Endothelial cell of umbilical vein (primary cell): ENCODE measurements around the gene BBX. TPM values are rescaled to one million over a fixed set of nuclear protein-coding genes. Genes with fewer than 3 reads are reported as not detected.

Experiments used
- BruUV-seq: library from RNA; stranded (reverse); fragments of 400-500 nt; replicated peaks from 2 replicates; lab custom pipeline; 2021; lab: Mats Ljungman, UMichigan
- CTCF ChIA-PET: fragments of 300-600, 350-600 bp; sonication (Branson Sonifier 250); formaldehyde crosslinking; loops from one replicate; lab custom pipeline; 2021; ENCODE audit warnings: antibody characterized with exemption, inconsistent platforms; lab: Charles Lee
- POLR2A ChIA-PET: fragments of 300-600, 350-600 bp; sonication (Branson Sonifier 250); formaldehyde crosslinking; loops from one replicate; lab custom pipeline; 2021; ENCODE audit warnings: antibody characterized with exemption, inconsistent platforms; lab: Charles Lee
- DNase-seq: peaks from one replicate; pipeline ENCODE4 v3.0.0-alpha.2; 2011; ENCODE audit warnings: low read depth, low spot score
- FAIRE-seq: peaks from 2 replicates; lab custom pipeline; 2011; peaks lifted over from hg19 to GRCh38; lab: Jason Lieb, UNC
- H2AFZ ChIP-seq: 2 replicates; pipeline ENCODE4 v1.6.0; 2012; ENCODE audit warnings: low read depth, low read length, control low read depth, inconsistent platforms
- H3K27ac ChIP-seq: 2 replicates; pipeline ENCODE4 v1.5.1; 2011; ENCODE audit warnings: low read depth, mild to moderate bottlenecking, control low read depth, low read length, moderate library complexity; ENCODE audit not compliant: insufficient read depth
- H3K27me3 ChIP-seq, 2 experiments: 2 replicates each; pipeline versions ENCODE4 v1.6.0 to v1.6.1; 2011; ENCODE audit warnings: low read length in 2 of 2, mixed read lengths in 1 of 2; ENCODE audit not compliant: control insufficient read depth in 2 of 2, insufficient read depth in 2 of 2
- H3K36me3 ChIP-seq, 2 experiments: 2 replicates in 1 of 2; 3 replicates in 1 of 2; pipeline ENCODE4 v1.5.1; 2011; ENCODE audit warnings: low read length in 2 of 2, mild to moderate bottlenecking in 1 of 2, moderate library complexity in 1 of 2; ENCODE audit not compliant: control insufficient read depth in 2 of 2, insufficient read depth in 2 of 2; ENCODE audit errors: extremely low read depth in 1 of 2
- H3K4me1 ChIP-seq: 3 replicates; pipeline ENCODE4 v1.5.1; 2011; ENCODE audit warnings: mild to moderate bottlenecking, low read length; ENCODE audit not compliant: control insufficient read depth, insufficient read depth; ENCODE audit errors: extremely low read depth
- H3K4me2 ChIP-seq: 2 replicates; pipeline ENCODE4 v1.6.1; 2011; ENCODE audit warnings: low read length, control low read depth, mixed read lengths; ENCODE audit not compliant: insufficient read depth
- H3K4me3 ChIP-seq, 3 experiments: fragments of 200-600 bp in 1 of 3; sonication (generic), shearing (Covaris generic) in 1 of 3; replicated peaks in 1 of 3; 2 replicates each; pipeline ENCODE4 v1.5.1; 2011 to 2016; ENCODE audit warnings: control low read depth in 3 of 3, low read length in 3 of 3, mild to moderate bottlenecking in 2 of 3, inconsistent platforms in 1 of 3, low read depth in 1 of 3, moderate library complexity in 1 of 3; ENCODE audit not compliant: insufficient read depth in 1 of 3
- H3K79me2 ChIP-seq: 2 replicates; pipeline ENCODE4 v1.6.0; 2012; ENCODE audit warnings: low read length, inconsistent platforms; ENCODE audit not compliant: control insufficient read depth, insufficient read depth
- H3K9ac ChIP-seq: replicated peaks from 2 replicates; pipeline ENCODE3; 2011; ENCODE audit warnings: low read length, control low read depth; ENCODE audit not compliant: insufficient read depth; ENCODE audit errors: extremely low read depth
- H3K9me1 ChIP-seq: replicated peaks from 3 replicates; pipeline ENCODE4 v1.6.0; 2011; ENCODE audit warnings: mild to moderate bottlenecking, low read length; ENCODE audit not compliant: control insufficient read depth, insufficient read depth; ENCODE audit errors: extremely low read depth
- H3K9me3 ChIP-seq: replicated peaks from 2 replicates; pipeline ENCODE4 v1.5.1; 2012; ENCODE audit warnings: low read length, inconsistent platforms; ENCODE audit not compliant: control insufficient read depth, insufficient read depth
- H4K20me1 ChIP-seq: replicated peaks from 2 replicates; pipeline ENCODE3; 2011; ENCODE audit warnings: mild to moderate bottlenecking, low read length; ENCODE audit not compliant: control insufficient read depth, insufficient read depth; ENCODE audit errors: extremely low read depth
- CTCF ChIP-seq, 2 donors: IDR thresholded peaks; 1 replicate in 1 of 2; 2 replicates in 1 of 2; pipeline ENCODE4 v1.5.1; 2011; ENCODE audit warnings: low read length in 2 of 2, mild to moderate bottlenecking in 2 of 2, moderate library complexity in 2 of 2, control low read depth in 1 of 2, inconsistent platforms in 1 of 2, low read depth in 1 of 2; ENCODE audit not compliant: insufficient read depth in 1 of 2; ENCODE audit errors: extremely low read depth in 1 of 2
- EZH2 ChIP-seq: IDR thresholded peaks from 2 replicates; pipeline ENCODE4 v1.6.1; 2012; ENCODE audit warnings: borderline replicate concordance, low read depth, mild to moderate bottlenecking, moderate library complexity, low read length, inconsistent platforms; ENCODE audit not compliant: severe bottlenecking
- FOS ChIP-seq: IDR thresholded peaks from 2 replicates; pipeline ENCODE4 v1.6.1; 2011; ENCODE audit warnings: mild to moderate bottlenecking, low read length, moderate library complexity, borderline replicate concordance; ENCODE audit not compliant: insufficient read depth
- GATA2 ChIP-seq: IDR thresholded peaks from 2 replicates; pipeline ENCODE4 v1.7.0; 2011; ENCODE audit warnings: low read depth, mild to moderate bottlenecking, moderate library complexity, mixed read lengths, low read length; ENCODE audit not compliant: insufficient read length, insufficient read depth
- JUN ChIP-seq: IDR thresholded peaks from 2 replicates; pipeline ENCODE4 v1.6.1; 2011; ENCODE audit warnings: borderline replicate concordance, low read depth; ENCODE audit not compliant: insufficient read length, insufficient read depth
- MAX ChIP-seq: IDR thresholded peaks from 2 replicates; pipeline ENCODE4 v1.6.1; 2011; ENCODE audit not compliant: insufficient read depth, insufficient read length
- MYC ChIP-seq: IDR thresholded peaks from one replicate; pipeline ENCODE4 v1.6.1; 2011; ENCODE audit warnings: mild to moderate bottlenecking, low read depth, low read length
- POLR2A ChIP-seq: IDR thresholded peaks from 2 replicates; pipeline ENCODE4 v1.6.1; 2012; ENCODE audit warnings: low read depth, mild to moderate bottlenecking, control low read depth, low read length
- POLR2AphosphoS5 ChIP-seq: IDR thresholded peaks from 2 replicates; pipeline ENCODE4 v1.6.1; 2012; ENCODE audit warnings: low read depth, mild to moderate bottlenecking, control low read depth, low read length, moderate library complexity; ENCODE audit not compliant: insufficient read depth
- dilution Hi-C: fragments of 300-500 bp; cut with MboI; formaldehyde crosslinking; loops from one replicate; pipeline ENCODE4 v1.15.0; 2019; ENCODE audit warnings: low sequenced_read_pairs; ENCODE audit not compliant: extremely low pct_ligation_motif_present
- intact Hi-C: fragments of 100-400 bp; cut with micrococcal nuclease; formaldehyde crosslinking; loops from one replicate; pipeline ENCODE4 v1.10.0; 2022
- polyA plus RNA-seq, 4 experiments: library from polyadenylated mRNA; depleted of rRNA in 3 of 4; stranded (reverse) in 3 of 4; unstranded in 1 of 4; fragments of >200 nt; gene quantifications; 2 replicates each; pipeline versions ENCODE4 v1.2.1 to v1.2.3, GENCODE V29; 2011 to 2012; ENCODE audit warnings: missing spikeins in 1 of 4
- total RNA-seq: library from RNA; stranded (reverse); gene quantifications from 2 replicates; pipeline ENCODE4 v1.2.3, GENCODE V29; 2021

Gene BBX
- total and polyA plus RNA-seq, 2 donors (not counting 3 experiments of a cell fraction or from before 2014, with no cell fraction given), result 21.4 to 43.4 TPM

GRCh38 chr3:107769882-107770281 is 247.1 kb downstream of the BBX start:
- POLR2A ChIA-PET, result no interaction called here
- Histone ChIP-seq H2AFZ (no peak overlapping the region), H3K4me1 (no peaks in the 10 kb centered on the region), H3K27me3 (no peaks in the 10 kb centered on the region), H3K9me1 (no peaks in the 10 kb centered on the region), H3K9me3 (no peaks in the 10 kb centered on the region), H3K4me2 (no peak overlapping the region), H3K36me3 (peaks cover 0 to 8% of the 10 kb centered on the region in 2 experiments), H3K79me2 (no peaks in the 10 kb centered on the region), H4K20me1 (no peaks in the 10 kb centered on the region), H3K4me3 (no peak overlapping the region), H3K9ac (no peak overlapping the region), H3K27ac (no peak overlapping the region)
- dilution Hi-C loops (no loop called here), intact Hi-C loops (no loop called here)
- no TSS peak for BruUV-seq
- no peak for TF ChIP-seq EZH2
- no peak for TF ChIP-seq POLR2A
- no peak for TF ChIP-seq CTCF (IDR thresholded peaks at IDR 0.05; ENCODE audit: extremely low read depth in 1 of 2, insufficient read depth in 1 of 2, low read depth in 1 of 2, low read length in 2 of 2)
- no peak for TF ChIP-seq MYC
- no peak for TF ChIP-seq POLR2AphosphoS5
- no peak for TF ChIP-seq MAX
- no peak for TF ChIP-seq GATA2
- TF ChIP-seq FOS, result no peak
- no peak for TF ChIP-seq JUN
- DNase-seq (no peak), FAIRE-seq (no peak)
- CTCF ChIA-PET, result interaction anchor here (1.3 to 1.7 kb wide), 2 partner anchors 10 to 80 kb away, joined by 4 to 6 read pairs; no protein-coding TSS in a partner anchor
